Islet of Langerhans (tissue), 1 donor: ENCODE results near the gene FAM171A1.

Experiments used
- FAIRE-seq: peaks from one replicate; lab custom pipeline; 2011; peaks lifted over from hg19 to GRCh38; lab: Jason Lieb, UNC

FAM171A1 gene

DNA sequence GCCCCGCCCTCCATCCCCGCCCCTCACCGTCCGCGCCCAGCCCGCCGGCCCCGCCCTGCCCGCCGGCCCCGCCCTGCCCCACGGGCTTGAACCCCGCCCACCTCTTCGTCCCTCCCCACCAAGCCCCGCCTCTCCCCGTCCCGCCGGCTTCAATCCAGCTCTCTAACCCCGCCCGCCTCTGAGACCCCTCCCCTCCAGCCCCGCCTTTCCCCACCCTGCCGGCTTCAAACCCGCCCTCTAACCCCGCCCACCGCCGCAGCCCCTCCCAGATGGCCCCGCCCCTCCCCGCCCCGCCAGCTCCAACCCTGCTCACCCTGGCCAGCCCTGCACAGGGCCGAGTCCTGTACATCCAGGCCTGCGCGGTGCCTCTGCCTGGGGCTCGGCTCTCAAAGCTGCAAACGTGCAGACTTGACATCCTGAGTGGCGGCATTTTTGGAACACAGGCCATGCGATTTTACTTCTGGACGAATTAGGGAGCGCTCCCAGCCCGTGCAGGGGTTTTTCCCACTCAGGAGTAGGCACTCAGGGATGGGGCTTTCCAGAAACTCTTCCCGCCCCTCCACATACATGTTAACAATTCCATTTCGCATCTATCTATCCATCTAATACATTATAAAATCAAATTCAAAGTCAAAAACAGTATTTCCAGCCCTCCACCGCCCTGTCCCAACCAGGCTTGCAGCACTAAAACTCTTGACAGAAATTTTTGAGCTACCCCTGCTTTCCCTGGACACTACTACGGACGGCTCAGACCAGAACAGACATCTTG, 202.1 kb downstream of the FAM171A1 start:
- no peak for FAIRE-seq

DNA sequence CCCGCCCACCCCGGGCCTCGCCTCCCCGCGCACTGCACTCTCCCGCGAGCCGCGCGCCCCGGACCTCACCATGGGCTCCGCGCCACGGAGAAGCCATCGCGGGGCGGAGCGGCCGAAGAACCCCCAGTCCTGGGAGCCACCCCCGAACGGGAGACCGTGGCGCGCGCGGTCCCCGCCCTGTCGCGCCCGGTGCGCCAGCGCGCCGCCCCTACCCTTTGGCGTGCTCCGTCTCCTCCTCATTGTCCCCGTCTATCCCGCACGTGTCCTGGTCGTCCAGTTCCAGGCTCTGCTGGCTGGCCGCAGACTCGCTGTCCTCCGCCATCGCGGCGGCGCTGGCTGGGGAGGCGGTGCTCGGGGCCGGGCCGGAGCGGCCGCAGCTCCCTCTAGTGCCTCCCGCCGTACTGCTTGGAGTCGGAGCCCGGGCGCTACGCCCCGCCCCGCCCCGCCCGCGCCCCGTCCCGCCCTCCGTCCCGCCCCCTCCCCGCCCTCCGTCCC, 202.8 kb downstream of the FAM171A1 start, which contains the start of gene NMT2:
Gene NMT2, minus strand, starts transcription at position 403 of the 495 bp plus-strand sequence. Its CDS starts 81 bp downstream, at position 322.
- FAIRE-seq = no peak

- no peak for FAIRE-seq
Measured at GRCh38 chr10:15167411-15168290, 203.4 kb downstream of the FAM171A1 start.

- no peak for FAIRE-seq
Measured at GRCh38 chr10:15166325-15166724, 204.8 kb downstream of the FAM171A1 start.

DNA sequence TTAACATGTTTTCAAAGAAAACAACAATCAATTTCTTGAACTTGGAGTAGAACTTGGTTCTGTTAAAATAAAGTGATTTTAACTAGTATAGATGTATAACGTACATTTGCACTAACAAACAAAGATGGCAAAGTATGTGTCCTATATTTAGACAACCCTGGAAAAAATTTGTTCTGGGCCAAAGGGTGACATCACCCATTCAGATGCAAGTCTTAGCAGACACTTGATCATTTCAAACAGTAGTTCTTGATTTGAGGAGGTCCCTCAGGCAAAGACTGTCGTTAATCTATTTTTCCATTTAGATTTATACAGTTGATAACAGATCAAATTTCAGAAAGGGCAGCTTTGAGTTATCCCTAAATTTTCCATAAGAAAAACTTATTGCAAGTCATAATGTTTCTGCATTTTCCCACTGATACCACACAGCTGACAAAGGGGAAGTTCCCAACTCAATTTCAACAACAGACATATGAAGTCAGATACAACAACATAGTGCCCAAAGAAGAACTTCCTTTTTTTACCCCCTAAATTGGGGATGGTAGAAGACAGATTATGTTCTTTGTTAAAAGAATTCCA, 207.7 kb downstream of the FAM171A1 start:
- no peak for FAIRE-seq
